ENCODE data around the gene BANK1. TPM values are rescaled to one million over a fixed set of nuclear protein-coding genes. Genes with fewer than 3 reads are reported as not detected.

Gene BANK1
- total RNA-seq, 1 experiment from 2014 or later: 1.1 TPM

- H3K27me3 ChIP-seq (ENCODE audit: insufficient read depth, low read length): no peaks in the 10 kb centered on the region
- H2BK12ac ChIP-seq (ENCODE audit: insufficient read length, low read depth, low read length): no peak overlapping the region
- no peak overlapping the region for H2AFZ ChIP-seq (ENCODE audit: low read length)
- no peak overlapping the region for H3T11ph ChIP-seq (ENCODE audit: low read length)
- no peak overlapping the region for H3K27ac ChIP-seq (ENCODE audit: insufficient read length, low read depth, low read length)
- H2AK5ac ChIP-seq (ENCODE audit: insufficient read length, low read length): no peak overlapping the region
- H4K91ac ChIP-seq (ENCODE audit: insufficient read length, low read depth, low read length): no peak overlapping the region
- H3K56ac ChIP-seq (ENCODE audit: insufficient read length, low read depth, low read length): no peak overlapping the region
- no peak for DNase-seq
- H3K23ac ChIP-seq (ENCODE audit: insufficient read length, low read depth, low read length): no peak overlapping the region
- H2BK120ac ChIP-seq (ENCODE audit: low read depth, low read length, poor library complexity, severe bottlenecking): no peak overlapping the region
- H3K4me2 ChIP-seq (ENCODE audit: insufficient read depth, insufficient read length, low read length): no peak overlapping the region
- TF ChIP-seq CTCF (conservative IDR thresholded peaks at IDR 0.05): no peak
- no peak overlapping the region for H4K8ac ChIP-seq (replicated peaks; ENCODE audit: insufficient read length, low read depth, low read length)
- Mint-ChIP-seq H3K4me1 (no peaks in the 10 kb centered on the region), H3K4me3 (no peak overlapping the region), H3K9me3 (no peaks in the 10 kb centered on the region), H3K27ac (no peak overlapping the region), H3K27me3 (ENCODE audit: low read depth) (no peaks in the 10 kb centered on the region), H3K36me3 (ENCODE audit: insufficient read depth in 1 of 3, low read depth in 3 of 3) (no peaks in the 10 kb centered on the region)
- H3K14ac ChIP-seq (ENCODE audit: insufficient read depth, low read length): no peak overlapping the region
- no peak overlapping the region for H2BK5ac ChIP-seq (ENCODE audit: insufficient read length, low read length)
- no peak overlapping the region for H3K9ac ChIP-seq (ENCODE audit: extremely low read depth, insufficient read length, low read length)
- H2BK20ac ChIP-seq (ENCODE audit: low read depth, low read length, poor library complexity, severe bottlenecking): no peak overlapping the region
- H3K79me2 ChIP-seq (ENCODE audit: insufficient read depth, low read length): no peaks in the 10 kb centered on the region
- H2BK15ac ChIP-seq (ENCODE audit: low read depth, low read length): no peak overlapping the region
- no peaks in the 10 kb centered on the region for H3K23me2 ChIP-seq (ENCODE audit: insufficient read length, low read depth, low read length, poor library complexity, severe bottlenecking)
- H4K20me1 ChIP-seq (ENCODE audit: control insufficient read depth, insufficient read depth, insufficient read length): no peaks in the 10 kb centered on the region
- no peak overlapping the region for H3K4ac ChIP-seq (ENCODE audit: low read depth, low read length)
- no peaks in the 10 kb centered on the region for H3K4me1 ChIP-seq (ENCODE audit: insufficient read depth, low read length)
- no peak overlapping the region for H4K5ac ChIP-seq (ENCODE audit: insufficient read length, low read depth, low read length)
- H3K18ac ChIP-seq (ENCODE audit: insufficient read length, low read depth, low read length): no peak overlapping the region
- WGBS (ENCODE audit: extremely low coverage, insufficient read length, low lambda C conversion rate): no CpG with 5 or more reads among the region's 2 CpGs
- no peaks in the 10 kb centered on the region for H3K9me3 ChIP-seq (ENCODE audit: control insufficient read depth, low read depth, low read length)
- no peaks in the 10 kb centered on the region for H3K79me1 ChIP-seq (ENCODE audit: insufficient read depth, low read depth, low read length, poor library complexity, severe bottlenecking)
Observed at GRCh38 chr4:101806914-101807313, 16.4 kb downstream of the BANK1 start.

Measured in H9 (cell line).